Erythroblast (primary cell): Measurements from ENCODE around the gene CHD9NB.

Experiments
- GATA1 ChIP-seq: IDR thresholded peaks from 2 replicates; pipeline ENCODE4 v1.6.1; 2011; ENCODE audit warnings: low read depth, mild to moderate bottlenecking, control low read depth, low read length, moderate library complexity
- POLR2A ChIP-seq: IDR thresholded peaks from 2 replicates; pipeline ENCODE4 v1.6.1; 2011; ENCODE audit warnings: mild to moderate bottlenecking, low read length

DNA sequence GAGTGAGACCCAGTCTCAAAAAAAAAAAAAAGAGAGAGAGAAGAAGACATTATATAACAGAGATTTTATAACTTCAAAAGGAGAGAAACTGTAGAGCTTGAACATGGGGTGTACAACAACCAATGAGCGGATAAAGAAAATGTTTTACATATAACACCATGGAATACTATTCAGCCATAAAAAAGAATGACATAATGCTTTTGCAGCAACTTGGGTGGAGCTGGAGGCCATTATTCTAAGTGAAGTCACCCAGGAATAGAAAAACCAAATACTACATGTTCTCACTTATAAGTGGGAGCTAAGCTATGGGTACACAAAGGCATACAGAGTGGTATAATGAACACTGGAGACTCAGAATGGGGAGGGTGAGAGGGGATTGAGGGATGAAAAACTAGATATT, 61.1 kb downstream of the CHD9NB start:
- TF ChIP-seq POLR2A (no peak), GATA1 (no peak)
